ENCODE results near the gene PTCH1. TPM values are rescaled to one million over a fixed set of nuclear protein-coding genes. Genes with fewer than 3 reads are reported as not detected.

PTCH1 gene
- total and polyA plus RNA-seq, 8 donors: 3.9 to 53.3 (median 23.5) TPM

DNA sequence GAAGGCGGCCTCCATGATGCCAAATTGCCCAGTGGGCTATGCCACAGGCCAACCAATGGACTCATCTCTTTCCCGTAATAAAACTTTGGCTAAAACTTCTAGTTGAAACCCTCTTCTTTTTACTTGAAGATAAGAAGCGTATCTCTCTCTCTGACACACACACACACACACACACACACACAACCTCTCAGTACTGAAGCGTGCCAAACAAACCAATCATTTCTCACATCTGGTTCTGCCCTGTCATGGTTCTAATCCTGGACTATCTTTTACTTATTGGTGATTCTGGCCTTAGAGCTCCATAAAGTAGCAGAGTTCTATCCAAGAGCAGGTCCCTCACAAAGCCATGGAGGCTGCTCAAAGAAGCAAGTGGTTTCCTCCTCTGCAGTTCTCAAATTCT, 64.6 kb downstream of the PTCH1 start:
- no peak for DNase-seq
- no peak overlapping the region for H3K27ac ChIP-seq
- no peaks in the 10 kb centered on the region for H3K27me3 ChIP-seq
- peaks cover 38 to 100% (median 97%) of the 10 kb centered on the region in 4 donors for H3K36me3 ChIP-seq
- peaks cover 0 to 30% (median 2%) of the 10 kb centered on the region in 4 donors for H3K4me1 ChIP-seq
- WGBS, 5 donors: 87 to 96% (median 93%) methylated on average over 4 of the region's 4 CpGs
- TF ChIP-seq EP300 (IDR thresholded peaks at IDR 0.05) (no peak), POLR2A (IDR thresholded peaks at IDR 0.05) (no peak)
- H3K9me3 ChIP-seq: no peaks in the 10 kb centered on the region
- H3K4me3 ChIP-seq: no peak overlapping the region
- intact Hi-C loops (cut with DNase I; ENCODE audit: low total_unique reads): no loop called here

DNA sequence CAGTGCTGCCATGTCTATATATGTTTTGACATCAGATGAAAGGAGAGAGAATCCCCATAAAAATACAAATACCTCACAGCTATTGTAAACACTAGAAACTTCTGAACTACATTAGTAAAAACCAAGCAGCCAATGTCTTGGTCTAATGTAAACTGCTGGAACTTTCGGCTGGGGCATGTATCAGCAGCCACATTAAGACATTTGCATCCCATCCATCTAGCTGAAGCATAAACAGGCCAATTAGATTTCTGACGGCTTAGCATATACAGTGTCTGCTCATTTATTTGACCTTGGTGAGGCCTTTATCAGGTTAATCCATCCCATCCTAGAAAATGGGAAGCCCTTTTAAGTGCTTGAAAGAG, 65.7 kb downstream of the PTCH1 start:
- Histone ChIP-seq H3K9me3 (no peaks in the 10 kb centered on the region), H3K4me3 (no peak overlapping the region), H3K4me1 (peaks cover 0 to 30% (median 1%) of the 10 kb centered on the region in 4 donors), H3K36me3 (peaks cover 49 to 100% (median 97%) of the 10 kb centered on the region in 4 donors), H3K27ac (peak overlapping the region in 2 of 5 donors; percentile 14 to 40), H3K27me3 (no peaks in the 10 kb centered on the region)
- DNase-seq: peak in 1 of 2 donors; percentile 27
- no peak for TF ChIP-seq POLR2AphosphoS5 (IDR thresholded peaks at IDR 0.05)
- TF ChIP-seq EP300 (IDR thresholded peaks at IDR 0.05): no peak
- TF ChIP-seq POLR2A (IDR thresholded peaks at IDR 0.05): no peak
- intact Hi-C loops (cut with DNase I; ENCODE audit: low total_unique reads): no loop called here
- 75 to 78% (median 75%) methylated on average over 2 of the region's 2 CpGs for WGBS, 5 donors

DNA sequence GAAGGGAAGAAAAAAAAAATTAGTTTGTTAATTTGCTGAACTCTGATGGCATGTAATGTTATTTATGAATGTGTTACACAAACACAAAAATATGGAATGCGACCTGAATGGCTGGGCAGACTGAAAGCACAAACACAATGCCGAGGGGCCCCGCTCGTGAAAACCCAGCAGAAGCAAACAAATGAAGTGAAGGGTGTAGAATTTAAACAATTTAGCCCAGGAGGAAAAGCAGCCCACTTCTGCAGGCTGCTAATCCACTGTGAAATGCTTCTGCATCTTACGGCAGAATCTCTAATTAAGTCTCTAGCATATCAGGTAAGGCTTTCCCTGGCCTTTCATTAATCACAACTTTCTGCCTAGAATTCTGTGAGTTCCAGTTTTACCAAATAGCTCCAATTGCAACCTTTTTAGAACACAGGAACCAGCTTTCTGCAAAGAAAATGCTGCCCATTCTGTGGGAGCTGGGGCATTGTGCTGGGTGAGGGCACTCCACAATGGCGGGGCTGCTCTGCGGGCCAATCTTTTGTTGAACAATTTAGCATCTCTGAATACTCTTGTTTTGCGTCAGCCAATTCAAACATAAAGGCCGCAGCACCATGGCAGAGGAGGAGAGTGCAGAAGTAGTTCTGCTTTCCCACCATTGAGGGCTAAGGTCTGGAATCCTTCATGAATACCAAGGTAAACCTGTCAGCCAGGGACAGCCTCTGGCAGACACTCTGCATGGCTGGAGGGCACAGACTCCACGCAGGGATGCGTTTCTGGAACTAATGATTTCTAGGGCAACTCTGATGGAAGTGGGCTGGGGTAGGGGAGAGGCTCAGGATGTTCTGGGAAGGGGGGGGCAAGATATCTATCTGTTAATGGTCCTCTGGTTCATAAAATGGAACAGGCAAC, 66.4 kb downstream of the PTCH1 start:
- H3K4me3 ChIP-seq: no peak overlapping the region
- no peaks in the 10 kb centered on the region for H3K9me3 ChIP-seq
- H3K27ac ChIP-seq: peak overlapping the region in 1 of 5 donors; percentile 40
- H3K27me3 ChIP-seq: no peaks in the 10 kb centered on the region
- peaks cover 55 to 100% (median 97%) of the 10 kb centered on the region in 4 donors for H3K36me3 ChIP-seq
- intact Hi-C loops (cut with DNase I; ENCODE audit: low total_unique reads): no loop called here
- TF ChIP-seq, protein P1, sequence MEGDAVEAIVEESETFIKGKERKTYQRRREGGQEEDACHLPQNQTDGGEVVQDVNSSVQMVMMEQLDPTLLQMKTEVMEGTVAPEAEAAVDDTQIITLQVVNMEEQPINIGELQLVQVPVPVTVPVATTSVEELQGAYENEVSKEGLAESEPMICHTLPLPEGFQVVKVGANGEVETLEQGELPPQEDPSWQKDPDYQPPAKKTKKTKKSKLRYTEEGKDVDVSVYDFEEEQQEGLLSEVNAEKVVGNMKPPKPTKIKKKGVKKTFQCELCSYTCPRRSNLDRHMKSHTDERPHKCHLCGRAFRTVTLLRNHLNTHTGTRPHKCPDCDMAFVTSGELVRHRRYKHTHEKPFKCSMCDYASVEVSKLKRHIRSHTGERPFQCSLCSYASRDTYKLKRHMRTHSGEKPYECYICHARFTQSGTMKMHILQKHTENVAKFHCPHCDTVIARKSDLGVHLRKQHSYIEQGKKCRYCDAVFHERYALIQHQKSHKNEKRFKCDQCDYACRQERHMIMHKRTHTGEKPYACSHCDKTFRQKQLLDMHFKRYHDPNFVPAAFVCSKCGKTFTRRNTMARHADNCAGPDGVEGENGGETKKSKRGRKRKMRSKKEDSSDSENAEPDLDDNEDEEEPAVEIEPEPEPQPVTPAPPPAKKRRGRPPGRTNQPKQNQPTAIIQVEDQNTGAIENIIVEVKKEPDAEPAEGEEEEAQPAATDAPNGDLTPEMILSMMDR (IDR thresholded peaks at IDR 0.05): no peak
- no peak for TF ChIP-seq POLR2A (IDR thresholded peaks at IDR 0.05)
- TF ChIP-seq EP300 (IDR thresholded peaks at IDR 0.05): no peak
- peak in 1 of 2 donors; percentile 55 for DNase-seq
- H3K4me1 ChIP-seq: peaks cover 0 to 30% (median 1%) of the 10 kb centered on the region in 4 donors
- WGBS, 5 donors: 76 to 85% (median 81%) methylated on average over 11 of the region's 11 CpGs

- TF ChIP-seq POLR2AphosphoS5 (IDR thresholded peaks at IDR 0.05) (no peak), POLR2A (IDR thresholded peaks at IDR 0.05) (no peak), EP300 (IDR thresholded peaks at IDR 0.05) (no peak)
- TF ChIP-seq, protein P1 (IDR thresholded peaks at IDR 0.05): no peak
- intact Hi-C loops (cut with DNase I; ENCODE audit: low total_unique reads): no loop called here
- Histone ChIP-seq H3K4me1 (peaks cover 0 to 30% (median 1%) of the 10 kb centered on the region in 4 donors), H3K36me3 (peaks cover 59 to 100% (median 98%) of the 10 kb centered on the region in 4 donors), H3K4me3 (no peak overlapping the region), H3K9me3 (no peaks in the 10 kb centered on the region), H3K27me3 (no peaks in the 10 kb centered on the region), H3K27ac (peak overlapping the region in 2 of 5 donors; percentile 18 to 25)
- 89 to 93% (median 91%) methylated on average over 20 to 22 of the region's 22 CpGs for WGBS, 5 donors
- no peak for DNase-seq
Observed at GRCh38 chr9:95449016-95449415, 67.8 kb downstream of the PTCH1 start.

DNA sequence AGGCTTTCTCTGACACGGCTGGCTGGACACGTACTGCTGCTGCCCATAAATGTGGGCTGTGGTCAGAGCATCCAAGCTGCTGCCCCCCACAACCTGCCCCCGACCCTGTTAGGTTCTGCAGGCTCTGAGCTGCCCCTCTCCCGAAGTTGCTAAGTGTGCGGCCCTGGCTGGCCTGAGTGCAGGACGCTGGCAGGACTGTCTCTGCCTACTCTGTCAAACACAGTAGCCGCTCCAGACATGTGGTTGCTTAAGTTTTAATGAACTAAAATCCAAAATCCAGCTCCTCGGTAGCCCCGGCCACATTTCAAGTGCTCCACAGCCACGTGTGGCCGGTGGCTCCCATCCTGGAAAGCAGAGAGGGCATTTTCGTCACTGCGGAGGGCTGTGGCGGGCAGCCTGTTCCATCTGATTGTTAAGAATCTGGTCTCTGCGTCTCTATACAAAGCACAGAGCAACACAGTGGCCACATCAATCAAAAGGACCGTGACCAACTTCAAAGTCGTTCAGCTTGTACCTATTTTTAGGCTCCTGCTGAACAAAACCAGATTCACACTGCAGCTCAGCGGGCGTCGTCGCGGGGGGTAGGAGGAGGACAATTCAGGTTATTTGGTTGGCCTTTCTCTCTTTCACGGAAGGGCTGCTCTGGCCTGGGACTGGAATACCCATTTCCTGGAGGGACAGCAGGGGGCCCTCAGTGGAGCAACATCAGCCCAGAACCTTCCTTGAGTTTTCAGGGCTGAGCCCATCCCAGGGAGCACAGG, 68.9 kb downstream of the PTCH1 start:
- Histone ChIP-seq H3K36me3 (peaks cover 48 to 89% (median 86%) of the 10 kb centered on the region in 4 donors), H3K27ac (peak overlapping the region in 4 of 5 donors; percentile 16 to 66 (median 24))
- 76 to 87% (median 82%) methylated on average over 23 of the region's 23 CpGs for WGBS, 5 donors

More for the DNA sequence above, 68.9 kb downstream of the PTCH1 start:
- TF ChIP-seq POLR2A (IDR thresholded peaks at IDR 0.05): no peak
- no peak for TF ChIP-seq EP300 (IDR thresholded peaks at IDR 0.05)
- Histone ChIP-seq H3K9me3 (no peaks in the 10 kb centered on the region), H3K4me1 (peaks cover 0 to 30% (median 1%) of the 10 kb centered on the region in 4 donors), H3K4me3 (no peak overlapping the region), H3K27me3 (no peaks in the 10 kb centered on the region)
- intact Hi-C loops (cut with DNase I; ENCODE audit: low total_unique reads): no loop called here
- DNase-seq: peak in 1 of 2 donors; percentile 36
